ENCODE results near the gene FBXL7.

The FBXL7 gene

DNA sequence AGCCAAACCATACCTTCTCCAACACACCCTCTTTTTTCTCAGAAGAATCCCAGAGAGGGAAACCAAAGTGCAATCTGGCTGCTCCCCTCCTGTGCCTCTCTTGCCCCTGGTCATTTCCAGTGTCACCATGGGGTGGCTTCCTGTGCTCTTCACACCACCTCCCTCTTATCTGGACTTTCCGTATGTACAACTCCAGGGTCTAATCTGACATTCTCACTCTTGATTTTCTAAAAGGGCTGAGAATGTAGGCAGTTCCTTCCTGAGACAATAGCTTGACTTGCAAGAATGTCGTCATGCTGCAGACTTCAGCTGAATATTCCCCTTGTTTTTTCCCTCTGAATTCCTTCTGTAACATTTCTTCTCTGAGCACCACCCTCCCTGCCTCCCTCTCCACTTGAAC lies 110.2 kb downstream of the FBXL7 start:
- DNase-seq (ENCODE audit: low read depth in 1 of 2, low spot score in 1 of 2): no peak

- no peak for DNase-seq (ENCODE audit: low read depth in 1 of 2, low spot score in 1 of 2)
Observed at GRCh38 chr5:15611008-15611407, 111.0 kb downstream of the FBXL7 start.

DNA sequence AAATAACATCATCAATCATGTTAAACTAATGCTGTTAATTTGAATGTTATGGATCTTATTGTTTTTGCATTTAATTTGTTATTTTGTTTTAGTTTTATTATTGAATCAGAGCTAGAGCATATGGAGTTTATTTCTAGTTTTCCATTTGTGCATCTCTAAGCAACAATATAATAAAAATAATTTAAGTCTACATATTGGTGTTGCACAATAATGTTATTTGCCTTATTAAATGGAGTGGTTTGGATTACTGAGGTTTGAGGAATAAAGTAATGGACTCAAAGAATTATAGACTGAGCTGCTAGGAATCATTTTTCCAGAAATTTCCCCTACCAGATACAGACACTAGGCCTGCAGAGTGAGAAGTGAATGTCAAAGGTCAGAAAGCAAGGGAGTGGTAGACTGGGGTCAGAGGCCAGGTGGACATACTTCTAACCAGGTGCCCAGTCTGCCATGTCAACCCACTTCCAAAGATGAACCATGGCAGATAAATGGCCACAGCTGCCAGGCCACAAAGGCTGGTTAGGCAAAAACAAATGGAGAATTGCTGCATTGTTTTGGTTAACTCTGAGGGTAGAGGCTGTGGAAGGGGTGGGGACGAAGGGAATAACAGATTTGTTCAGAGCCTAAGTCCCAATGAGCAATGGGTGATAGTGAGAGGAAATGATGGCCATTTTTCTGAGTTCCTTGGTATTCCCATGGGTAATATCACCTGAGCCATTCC lies 113.1 kb downstream of the FBXL7 start:
- DNase-seq (ENCODE audit: low read depth in 1 of 2, low spot score in 1 of 2): no peak

GRCh38 chr5:15614679-15615078 lies 114.7 kb downstream of the FBXL7 start:
- DNase-seq (ENCODE audit: low read depth in 1 of 2, low spot score in 1 of 2): no peak

- no peak for DNase-seq (ENCODE audit: low read depth in 1 of 2, low spot score in 1 of 2)
Observed at GRCh38 chr5:15615859-15616258, 115.9 kb downstream of the FBXL7 start.

DNA sequence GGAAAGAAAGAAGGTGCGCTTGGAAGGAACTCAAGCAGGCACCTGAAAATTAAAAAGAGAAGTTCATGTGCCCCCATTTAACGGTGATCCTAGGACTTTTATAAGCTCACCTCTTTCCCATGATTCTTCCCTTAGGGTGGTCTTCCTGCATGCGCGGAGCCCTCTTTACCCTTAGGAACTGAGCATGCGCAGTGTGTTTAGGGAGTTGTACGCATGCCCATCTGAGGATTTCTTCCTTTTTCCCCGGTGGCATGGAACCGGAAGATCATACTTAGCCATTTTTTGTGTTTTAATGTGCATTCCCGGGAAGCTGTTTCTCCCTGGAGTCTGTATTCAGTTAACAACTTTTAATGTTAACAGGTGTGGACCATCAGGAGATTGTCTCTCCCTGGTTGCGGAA lies 119.0 kb downstream of the FBXL7 start:
- no peak for DNase-seq (ENCODE audit: low read depth in 1 of 2, low spot score in 1 of 2)

GRCh38 chr5:15620501-15620900 lies 120.5 kb downstream of the FBXL7 start:
- DNase-seq (ENCODE audit: low read depth in 1 of 2, low spot score in 1 of 2): no peak

DNA sequence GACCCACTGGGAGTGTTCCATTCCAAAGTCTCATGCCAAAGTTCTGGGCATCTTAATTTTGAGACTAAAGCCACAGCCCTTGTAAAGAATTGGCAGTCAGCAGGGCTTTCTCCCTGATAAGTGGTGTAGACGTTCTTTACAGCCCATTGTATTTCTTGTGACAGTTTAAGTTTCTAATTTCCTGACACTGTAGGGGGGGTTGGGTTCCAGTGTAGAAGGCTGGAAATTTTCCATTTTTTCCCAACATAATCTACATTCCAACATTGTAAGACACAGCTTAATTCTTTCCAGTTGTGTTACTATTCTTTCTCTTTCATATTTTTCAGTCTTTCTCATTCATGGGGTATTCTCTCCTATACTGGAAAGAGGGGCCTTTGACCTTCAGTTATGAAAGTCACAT lies 121.1 kb downstream of the FBXL7 start:
- DNase-seq (ENCODE audit: low read depth in 1 of 2, low spot score in 1 of 2): no peak

GRCh38 chr5:15623794-15624193 lies 123.8 kb downstream of the FBXL7 start:
- no peak for DNase-seq (ENCODE audit: low read depth in 1 of 2, low spot score in 1 of 2)

DNA sequence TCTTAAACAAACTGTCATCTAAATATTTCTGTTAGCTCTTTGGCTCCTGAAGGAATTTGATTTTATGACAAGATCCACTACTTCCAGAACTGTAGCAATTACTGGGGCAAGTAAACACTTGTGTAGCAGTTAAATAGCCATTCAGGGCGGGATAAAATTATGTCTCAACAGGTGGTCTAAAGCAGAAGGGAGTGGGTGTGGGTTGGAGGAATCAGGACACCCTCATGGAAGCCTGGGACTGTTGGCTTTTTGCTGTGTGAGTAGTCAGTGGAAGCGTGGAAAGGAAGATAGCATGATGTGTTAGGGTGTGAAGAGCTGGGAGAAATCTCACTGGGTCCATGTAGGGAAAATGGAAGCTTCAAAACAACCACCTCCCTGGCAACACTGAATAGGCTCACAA lies 127.1 kb downstream of the FBXL7 start:
- no peak for DNase-seq (ENCODE audit: low read depth in 1 of 2, low spot score in 1 of 2)

GRCh38 chr5:15627647-15628046 lies 127.7 kb downstream of the FBXL7 start:
- DNase-seq (ENCODE audit: low read depth in 1 of 2, low spot score in 1 of 2): no peak

DNA sequence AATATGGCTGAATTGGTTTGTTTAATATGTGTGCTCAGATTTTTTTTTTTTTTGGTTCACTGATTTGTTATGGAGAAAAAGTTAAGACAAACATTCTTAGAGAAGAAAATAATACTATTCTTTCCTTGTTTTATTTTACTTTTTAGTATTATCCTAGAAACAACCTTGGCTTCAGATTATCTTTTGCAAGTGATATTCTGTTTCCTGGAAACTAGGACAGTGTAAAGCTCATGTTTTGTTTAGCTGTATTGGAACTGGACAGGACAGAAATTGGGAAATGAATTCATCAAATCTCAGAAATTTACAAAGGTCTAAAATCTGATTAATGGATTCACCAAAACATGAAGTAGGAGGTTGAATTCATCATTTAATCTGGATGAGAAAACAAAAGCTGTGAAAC lies 130.5 kb downstream of the FBXL7 start:
- DNase-seq (ENCODE audit: low read depth in 1 of 2, low spot score in 1 of 2): no peak

DNA sequence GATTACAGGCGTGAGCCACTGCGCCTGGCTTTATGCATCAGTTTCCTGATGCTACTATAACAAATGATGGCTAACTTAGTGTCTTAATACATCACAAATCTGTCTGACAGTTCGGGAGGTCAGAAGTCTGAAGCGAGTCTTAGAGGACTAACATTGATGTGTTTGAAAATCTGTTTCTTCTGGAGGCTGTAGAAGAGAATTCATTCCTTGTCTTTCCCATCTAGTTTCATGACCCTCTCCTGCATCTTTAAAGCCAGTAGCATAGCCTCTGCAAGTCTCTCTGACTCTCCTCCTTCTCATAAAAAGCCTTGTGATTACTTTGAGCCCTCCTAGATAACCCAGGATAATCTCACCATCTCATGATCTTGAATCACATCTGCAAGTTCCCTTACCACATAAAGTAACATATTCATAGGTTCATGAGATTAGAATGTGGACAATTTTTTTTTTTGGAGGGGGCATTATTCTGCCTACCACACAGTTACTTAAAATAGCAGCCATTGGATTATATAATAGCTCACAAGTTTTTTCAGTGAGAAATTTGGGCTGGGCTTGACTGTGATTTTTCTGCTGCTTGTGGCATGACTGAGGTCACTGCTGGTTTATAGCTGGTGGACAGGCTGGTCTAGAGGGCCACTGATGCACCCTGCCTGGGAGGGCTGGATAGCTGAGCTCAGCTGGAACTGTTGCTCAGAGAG lies 134.8 kb downstream of the FBXL7 start:
- DNase-seq (ENCODE audit: low read depth in 1 of 2, low spot score in 1 of 2): no peak

DNA sequence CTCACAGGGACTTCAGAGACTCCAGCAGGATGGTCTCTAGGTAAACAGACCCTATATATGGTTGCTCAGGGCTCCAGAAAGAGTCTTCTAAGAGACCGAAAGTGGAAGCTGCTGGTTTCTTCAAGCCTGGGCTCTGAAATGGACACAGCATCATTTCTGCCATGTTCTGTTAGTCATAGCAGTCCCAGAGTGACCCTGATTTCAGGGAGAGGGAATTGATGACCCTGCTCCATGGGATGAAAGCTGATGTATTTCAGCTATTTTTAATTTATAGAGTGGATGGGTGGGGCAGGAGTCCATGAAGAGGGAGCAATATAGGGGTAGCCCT lies 135.3 kb downstream of the FBXL7 start:
- no peak for DNase-seq (ENCODE audit: low read depth in 1 of 2, low spot score in 1 of 2)

DNA sequence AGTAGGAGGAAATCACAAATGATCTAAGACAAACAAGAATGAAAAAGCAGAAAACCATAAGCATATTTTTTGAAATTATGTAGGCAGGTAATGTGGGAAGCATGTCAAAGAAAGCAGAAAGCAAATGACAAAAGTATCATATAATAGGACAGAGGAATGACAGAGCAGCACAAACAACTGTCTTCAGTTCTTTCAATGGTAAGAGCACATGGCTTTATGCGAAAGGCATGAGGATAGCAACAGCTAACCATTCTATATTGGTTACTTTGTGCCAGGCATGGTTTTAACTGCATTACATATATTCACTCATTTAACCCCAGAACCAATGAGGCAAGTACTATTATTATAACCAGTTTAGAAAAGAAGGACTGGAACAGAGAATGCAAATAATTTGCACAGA lies 137.4 kb downstream of the FBXL7 start:
- no peak for DNase-seq (ENCODE audit: low read depth in 1 of 2, low spot score in 1 of 2)

GRCh38 chr5:15637886-15638285 lies 137.9 kb downstream of the FBXL7 start:
- DNase-seq (ENCODE audit: low read depth in 1 of 2, low spot score in 1 of 2): no peak

DNA sequence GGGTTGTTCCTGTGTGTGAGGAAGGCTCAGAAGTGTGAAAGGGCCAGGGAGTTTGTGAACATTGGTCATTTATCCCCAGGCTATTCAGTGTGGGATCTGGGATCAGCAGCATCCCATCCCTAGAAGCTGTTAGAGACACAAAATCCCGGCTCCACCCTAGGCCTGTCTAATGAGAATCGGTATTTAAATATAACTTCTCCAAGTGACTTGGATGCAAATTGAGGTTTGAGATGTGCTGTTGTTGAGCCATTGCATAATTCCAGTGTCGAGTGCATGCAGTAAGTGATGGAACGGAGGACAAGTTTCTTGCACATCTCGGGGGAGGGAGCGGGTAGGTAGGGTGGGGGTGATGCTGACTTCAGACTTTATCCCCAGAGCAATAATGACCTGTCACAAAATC lies 138.3 kb downstream of the FBXL7 start:
- DNase-seq (ENCODE audit: low read depth in 1 of 2, low spot score in 1 of 2): no peak

DNA sequence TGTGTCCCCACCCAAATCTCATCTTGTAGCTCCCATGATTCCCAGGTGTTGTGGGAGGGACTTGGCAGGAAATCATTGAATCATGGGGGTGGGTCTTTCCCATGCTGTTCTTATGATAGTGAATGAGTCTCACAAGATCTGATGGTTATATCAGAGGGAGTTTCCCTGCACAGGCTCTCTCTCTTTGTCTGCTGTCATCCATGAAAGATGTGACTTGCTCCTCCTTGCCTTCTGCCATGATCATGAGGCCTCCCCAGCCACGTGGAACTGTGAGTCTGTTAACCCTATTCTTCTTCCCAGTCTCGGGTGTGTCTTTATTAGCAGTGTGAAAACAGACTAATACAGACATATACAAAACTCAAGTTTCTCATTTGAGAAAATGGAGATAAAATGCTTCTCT lies 139.3 kb downstream of the FBXL7 start:
- no peak for DNase-seq (ENCODE audit: low read depth in 1 of 2, low spot score in 1 of 2)

DNA sequence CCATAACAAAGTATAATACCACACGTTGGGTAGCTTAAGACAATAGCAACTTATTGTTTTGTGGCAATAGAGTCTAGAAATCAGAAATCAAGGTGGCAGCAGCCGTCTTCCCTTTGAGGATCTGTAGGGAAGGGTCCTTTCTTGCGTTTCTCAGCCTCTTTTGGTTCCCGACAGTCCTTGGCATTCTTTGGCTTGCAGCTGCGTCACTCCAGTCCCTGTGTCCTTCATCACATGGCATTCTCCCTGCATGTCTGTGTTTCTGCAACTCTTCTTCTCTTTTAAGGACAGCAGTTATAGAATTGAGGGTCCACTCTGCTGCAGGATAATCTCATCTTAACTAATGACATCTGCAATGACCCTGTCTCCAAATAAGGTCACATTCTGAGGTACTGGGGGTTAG lies 140.1 kb downstream of the FBXL7 start:
- no peak for DNase-seq (ENCODE audit: low read depth in 1 of 2, low spot score in 1 of 2)

GRCh38 chr5:15643731-15644130 lies 143.8 kb downstream of the FBXL7 start:
- DNase-seq (ENCODE audit: low read depth in 1 of 2, low spot score in 1 of 2): no peak

DNA sequence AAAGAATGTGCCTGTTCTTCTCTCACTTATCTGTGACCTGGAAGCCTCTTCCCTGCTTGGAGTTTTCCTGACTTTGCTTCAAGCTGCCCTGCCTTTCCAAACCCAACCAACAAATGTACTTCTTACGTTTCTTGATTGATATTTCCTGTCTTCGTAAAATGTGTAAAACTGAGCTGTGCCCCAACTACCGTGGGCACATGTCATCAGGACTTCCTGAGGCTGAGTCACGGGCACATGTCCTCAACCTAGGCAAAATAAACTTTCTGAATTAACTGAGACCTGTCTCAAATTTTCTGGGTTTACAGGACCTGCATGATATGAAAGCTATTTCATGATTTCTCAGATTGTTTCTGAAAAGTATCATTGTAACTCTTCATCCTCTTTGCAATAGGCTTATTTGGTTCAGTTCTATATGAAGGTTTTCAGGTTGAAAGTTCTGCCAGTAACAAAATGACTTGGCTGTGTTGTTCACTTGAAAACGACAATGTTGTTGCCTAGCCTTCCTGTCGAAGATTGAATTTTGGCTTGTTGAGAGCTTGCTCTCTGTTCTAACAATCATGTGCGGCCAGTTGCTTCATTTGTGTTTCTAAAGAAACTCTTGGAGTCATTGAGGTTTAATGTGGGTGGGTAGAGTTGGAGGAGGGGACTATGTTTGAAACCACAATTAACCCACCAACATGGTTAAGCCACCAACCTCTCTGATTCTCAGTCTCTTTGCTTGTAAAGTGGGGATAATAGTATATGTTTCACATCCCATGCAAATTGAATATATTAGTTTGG lies 145.6 kb downstream of the FBXL7 start:
- no peak for DNase-seq (ENCODE audit: low read depth in 1 of 2, low spot score in 1 of 2)

- DNase-seq (ENCODE audit: low read depth in 1 of 2, low spot score in 1 of 2): no peak
Observed at GRCh38 chr5:15646371-15646770, 146.4 kb downstream of the FBXL7 start.

All from stimulated activated CD4-positive, alpha-beta T cell treated with anti-CD3 and anti-CD28 coated beads, Interleukin-15, amount 100 ng/mL, for 1 hour (primary cell).